HFF-Myc (cell line): ENCODE data around the gene PPP1R3D.

ENCODE experiments used
- DNase-seq: peaks from one replicate; pipeline ENCODE4 v3.0.0-alpha.2; 2011; ENCODE audit warnings: low read depth; ENCODE audit errors: extremely low read depth
- H3K4me3 ChIP-seq: replicated peaks from 2 replicates; pipeline ENCODE4 v1.5.1; 2011; ENCODE audit warnings: low read depth, mild to moderate bottlenecking, control low read depth, low read length
- TF ChIP-seq, protein P1 (sequence below): IDR thresholded peaks from 2 replicates; pipeline ENCODE4 v1.5.1; 2012; ENCODE audit warnings: mild to moderate bottlenecking, low read depth, low read length, control low read depth; ENCODE audit errors: missing control alignments

Gene PPP1R3D

GRCh38 chr20:59944726-59945125, 4.6 kb upstream of the PPP1R3D start:
- TF ChIP-seq, protein P1, sequence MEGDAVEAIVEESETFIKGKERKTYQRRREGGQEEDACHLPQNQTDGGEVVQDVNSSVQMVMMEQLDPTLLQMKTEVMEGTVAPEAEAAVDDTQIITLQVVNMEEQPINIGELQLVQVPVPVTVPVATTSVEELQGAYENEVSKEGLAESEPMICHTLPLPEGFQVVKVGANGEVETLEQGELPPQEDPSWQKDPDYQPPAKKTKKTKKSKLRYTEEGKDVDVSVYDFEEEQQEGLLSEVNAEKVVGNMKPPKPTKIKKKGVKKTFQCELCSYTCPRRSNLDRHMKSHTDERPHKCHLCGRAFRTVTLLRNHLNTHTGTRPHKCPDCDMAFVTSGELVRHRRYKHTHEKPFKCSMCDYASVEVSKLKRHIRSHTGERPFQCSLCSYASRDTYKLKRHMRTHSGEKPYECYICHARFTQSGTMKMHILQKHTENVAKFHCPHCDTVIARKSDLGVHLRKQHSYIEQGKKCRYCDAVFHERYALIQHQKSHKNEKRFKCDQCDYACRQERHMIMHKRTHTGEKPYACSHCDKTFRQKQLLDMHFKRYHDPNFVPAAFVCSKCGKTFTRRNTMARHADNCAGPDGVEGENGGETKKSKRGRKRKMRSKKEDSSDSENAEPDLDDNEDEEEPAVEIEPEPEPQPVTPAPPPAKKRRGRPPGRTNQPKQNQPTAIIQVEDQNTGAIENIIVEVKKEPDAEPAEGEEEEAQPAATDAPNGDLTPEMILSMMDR = no peak
- no peak for DNase-seq
- H3K4me3 ChIP-seq = no peak overlapping the region

DNA sequence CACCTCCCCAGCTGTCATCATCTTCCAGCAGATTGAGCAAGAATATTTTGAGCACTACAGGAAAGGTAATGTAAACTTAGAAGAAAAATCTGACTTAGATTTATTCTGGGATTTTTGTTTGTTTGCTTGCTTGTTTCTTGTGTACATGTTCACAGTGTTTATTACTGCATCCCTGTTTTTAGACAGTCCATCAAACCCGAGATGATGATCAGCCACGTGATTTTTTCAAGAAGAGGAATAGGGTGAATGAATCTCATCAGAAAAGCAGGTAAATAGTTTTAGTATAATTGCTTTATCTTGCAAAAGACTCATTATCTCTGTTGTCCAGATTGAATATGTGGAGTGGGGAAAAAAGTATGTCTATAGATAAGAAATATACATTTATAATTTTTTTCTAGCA, 2.1 kb upstream of the PPP1R3D start:
- no peak overlapping the region for H3K4me3 ChIP-seq
- no peak for DNase-seq
- TF ChIP-seq, protein P1 = no peak

GRCh38 chr20:59940956-59941294, 820 bp upstream of the PPP1R3D start:
- no peak for DNase-seq
- H3K4me3 ChIP-seq = peak overlapping the region; percentile 82
- TF ChIP-seq, protein P1 = no peak

DNA sequence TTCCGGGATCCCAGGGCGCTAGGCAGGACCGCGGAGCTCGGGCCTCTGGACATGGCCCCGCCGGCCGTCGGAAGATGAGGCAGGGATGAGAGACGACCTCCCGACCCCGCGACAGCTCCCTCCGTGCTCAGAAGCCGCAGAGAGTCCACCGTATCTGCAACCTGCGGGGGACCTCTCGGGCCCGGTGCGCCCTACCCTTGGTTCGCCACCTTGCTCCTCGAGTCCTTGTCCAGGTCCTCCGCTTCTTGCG, 301 bp downstream of the PPP1R3D start:
- TF ChIP-seq, protein P1 = no peak
- no peak for DNase-seq
- peak overlapping the region; percentile 82 for H3K4me3 ChIP-seq

- peak overlapping the region; percentile 82 for H3K4me3 ChIP-seq
- DNase-seq = no peak
- TF ChIP-seq, protein P1 = no peak
Measured at GRCh38 chr20:59939052-59939878, 840 bp downstream of the PPP1R3D start.

- DNase-seq = no peak
- TF ChIP-seq, protein P1 = no peak
- H3K4me3 ChIP-seq = peak overlapping the region; percentile 12
Measured at GRCh38 chr20:59938696-59939051, 1.4 kb downstream of the PPP1R3D start.

GRCh38 chr20:59938221-59938620, 1.9 kb downstream of the PPP1R3D start:
- TF ChIP-seq, protein P1 = no peak
- no peak for DNase-seq
- H3K4me3 ChIP-seq = peak overlapping the region; percentile 12
